Measurements from ENCODE around the gene DNAAF5.

GRCh38 chr7:727806-728460 is 1.4 kb downstream of the DNAAF5 start:
- TF ChIP-seq POLR2A (IDR thresholded peaks at IDR 0.05; ENCODE audit: low read length) = no peak
- no peak for TF ChIP-seq GATA1 (IDR thresholded peaks at IDR 0.05; ENCODE audit: low read depth, low read length)
